Adrenal gland (tissue), 12 donors: ENCODE measurements around the gene EDN2. TPM values are rescaled to one million over a fixed set of nuclear protein-coding genes. Genes with fewer than 3 reads are reported as not detected.

Source experiments
- DNase-seq, 7 donors: peaks; one replicate each; pipeline ENCODE4 v3.0.0-alpha.2; 2019 to 2020
- H3K27ac ChIP-seq, 5 donors: fragments of 200-600 bp; sonication (generic) in 4 of 5; 1 replicate in 3 of 5; 2 replicates in 2 of 5; pipeline versions ENCODE4 v1.5.1 to v1.8.0; 2016 to 2020; ENCODE audit warnings: mild to moderate bottlenecking in 1 of 5
- H3K27me3 ChIP-seq: fragments of 200-600 bp; 2 replicates; pipeline ENCODE4 v1.8.0; 2021
- H3K36me3 ChIP-seq, 2 donors: fragments of 200-600 bp; replicated peaks in 1 of 2; 1 replicate in 1 of 2; 2 replicates in 1 of 2; pipeline versions ENCODE4 v1.5.1 to v1.8.0; 2018 to 2022
- H3K4me1 ChIP-seq, 2 donors: fragments of 200-600 bp; replicated peaks in 1 of 2; 1 replicate in 1 of 2; 2 replicates in 1 of 2; pipeline versions ENCODE4 v1.5.1 to v1.8.0; 2018 to 2021
- H3K4me3 ChIP-seq, 4 donors: fragments of 200-600 bp; sonication (generic) in 3 of 4; one replicate each; pipeline ENCODE4 v1.5.1; 2016 to 2018
- H3K9me3 ChIP-seq, 3 donors: fragments of 200-600 bp; sonication (generic) in 1 of 3; replicated peaks in 1 of 3; 1 replicate in 2 of 3; 2 replicates in 1 of 3; pipeline versions ENCODE4 v1.5.1 to v1.8.0; 2016 to 2021
- CTCF ChIP-seq, 6 experiments: fragments of 450-650 bp in 4 of 6; fragments of 200-600 bp in 2 of 6; sonication (generic) in 1 of 6; IDR thresholded peaks; 1 replicate in 5 of 6; 2 replicates in 1 of 6; pipeline versions ENCODE4 v1.5.1 to v1.8.0; 2016 to 2021; ENCODE audit warnings: antibody characterized with exemption in 6 of 6, mild to moderate bottlenecking in 2 of 6, moderate library complexity in 1 of 6
- POLR2A ChIP-seq, 2 donors: fragments of 450-650 bp; IDR thresholded peaks; one replicate each; pipeline ENCODE4 v1.6.1; 2017; ENCODE audit warnings: antibody characterized with exemption in 2 of 2, mild to moderate bottlenecking in 2 of 2, moderate library complexity in 1 of 2
- WGBS, 4 donors: extraction: QIAGEN DNeasy Blood & Tissue Kit in 2 of 4; methylation state at CpG; one replicate each; pipeline versions ENCODE4 v1.1.5 to v1.1.7; 2013 to 2017; 5-methylcytosine and 5-hydroxymethylcytosine counted together
- intact Hi-C, 2 donors: fragments of 100-400 bp; cut with DNase I; formaldehyde crosslinking; loops; one replicate each; pipeline versions ENCODE4 v1.14.1 to v1.15.0; 2022 to 2023
- polyA plus RNA-seq, 3 donors: library from polyadenylated mRNA; stranded (reverse); fragments of 200-250 nt in 2 of 3; fragments of 350-450 nt in 1 of 3; fragmentation: Illumina TruSeq in 1 of 3; extraction: RNeasy Lipid Tissue Mini Kit (QIAGEN cat#74804) in 1 of 3; gene quantifications; one replicate each; pipeline ENCODE4 v1.2.3, GENCODE V29; 2013 to 2014
- total RNA-seq, 9 donors: library from RNA; depleted of rRNA in 4 of 9; stranded (reverse); fragments of >200 nt in 4 of 9; fragments of 120-200 nt in 1 of 9; fragmentation: NEBNext Ultra II Directional in 1 of 9; extraction: Animal tissue kit (Norgen Biotek cat#: 25700) in 1 of 9; gene quantifications; one replicate each; pipeline versions ENCODE4 v1.1.0 to v1.2.4, GENCODE V29; 2013 to 2023
- donor health status: healthy with polysubstance abuse.
- donor health status: Bipolar disorder and iron deficiency.
- donor health status: DM: yes; HTN: yes; CAD: no.
- donor health status: DM: no; HTN: no; CAD: no.
- donor health status: DM: no; HTN: no; CAD: no.
- donor health status: DM: yes; HTN: yes; CAD: no.

Gene EDN2
- total and polyA plus RNA-seq, 12 donors: 0.07 to 0.39 TPM; not detected in 10

DNA sequence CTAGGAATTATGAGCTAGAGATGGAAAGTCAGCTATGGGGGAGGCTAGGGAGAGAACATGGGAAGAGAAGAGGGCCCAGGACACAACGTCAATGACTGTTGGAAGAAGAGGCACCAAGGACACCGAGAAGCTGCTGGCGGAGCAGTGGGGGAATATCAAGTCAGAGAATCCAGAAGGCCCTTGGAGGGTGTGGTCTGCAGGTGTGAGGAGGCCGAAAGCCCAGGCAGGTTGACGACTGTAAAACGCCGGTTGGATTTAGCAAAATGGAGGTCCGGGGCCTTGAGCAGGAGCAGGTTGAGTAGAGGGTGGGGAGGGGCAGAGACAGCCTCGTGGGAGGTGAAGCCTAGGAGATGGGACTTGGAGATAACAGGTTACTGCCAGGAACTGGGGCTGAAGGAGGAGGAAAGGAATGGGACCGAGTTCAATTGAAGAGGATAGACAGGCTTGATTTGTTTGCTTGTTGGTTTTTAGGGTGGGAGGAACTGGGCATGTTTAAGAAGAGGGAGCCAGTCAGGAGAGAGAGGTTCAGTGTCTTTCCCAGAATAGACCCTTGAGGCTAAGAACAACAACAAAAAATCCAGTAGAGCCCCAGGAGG, 35.1 kb downstream of the EDN2 start:
- TF ChIP-seq POLR2A (IDR thresholded peaks at IDR 0.05) (no peak), CTCF (IDR thresholded peaks at IDR 0.05) (no peak)
- no peaks in the 10 kb centered on the region for H3K27me3 ChIP-seq
- intact Hi-C loops: no loop called here
- no peak for DNase-seq
- peaks cover 0 to 4% (median 0%) of the 10 kb centered on the region in 3 donors for H3K9me3 ChIP-seq
- H3K36me3 ChIP-seq: no peaks in the 10 kb centered on the region
- 87 to 91% (median 89%) methylated on average over 10 of the region's 10 CpGs for WGBS, 4 donors
- H3K27ac ChIP-seq: no peak overlapping the region
- no peak overlapping the region for H3K4me3 ChIP-seq
- peaks cover 0 to 15% of the 10 kb centered on the region in 2 donors for H3K4me1 ChIP-seq

GRCh38 chr1:41448821-41449220, 35.7 kb downstream of the EDN2 start:
- H3K4me1 ChIP-seq: peaks cover 0 to 11% of the 10 kb centered on the region in 2 donors
- peaks cover 0 to 9% (median 0%) of the 10 kb centered on the region in 3 donors for H3K9me3 ChIP-seq
- intact Hi-C loops: no loop called here
- H3K27me3 ChIP-seq: no peaks in the 10 kb centered on the region
- 90 to 97% (median 92%) methylated on average over 4 of the region's 4 CpGs for WGBS, 4 donors
- no peak for DNase-seq
- TF ChIP-seq CTCF (IDR thresholded peaks at IDR 0.05) (no peak), POLR2A (IDR thresholded peaks at IDR 0.05) (no peak)
- H3K36me3 ChIP-seq: no peaks in the 10 kb centered on the region
- H3K4me3 ChIP-seq: no peak overlapping the region
- no peak overlapping the region for H3K27ac ChIP-seq

DNA sequence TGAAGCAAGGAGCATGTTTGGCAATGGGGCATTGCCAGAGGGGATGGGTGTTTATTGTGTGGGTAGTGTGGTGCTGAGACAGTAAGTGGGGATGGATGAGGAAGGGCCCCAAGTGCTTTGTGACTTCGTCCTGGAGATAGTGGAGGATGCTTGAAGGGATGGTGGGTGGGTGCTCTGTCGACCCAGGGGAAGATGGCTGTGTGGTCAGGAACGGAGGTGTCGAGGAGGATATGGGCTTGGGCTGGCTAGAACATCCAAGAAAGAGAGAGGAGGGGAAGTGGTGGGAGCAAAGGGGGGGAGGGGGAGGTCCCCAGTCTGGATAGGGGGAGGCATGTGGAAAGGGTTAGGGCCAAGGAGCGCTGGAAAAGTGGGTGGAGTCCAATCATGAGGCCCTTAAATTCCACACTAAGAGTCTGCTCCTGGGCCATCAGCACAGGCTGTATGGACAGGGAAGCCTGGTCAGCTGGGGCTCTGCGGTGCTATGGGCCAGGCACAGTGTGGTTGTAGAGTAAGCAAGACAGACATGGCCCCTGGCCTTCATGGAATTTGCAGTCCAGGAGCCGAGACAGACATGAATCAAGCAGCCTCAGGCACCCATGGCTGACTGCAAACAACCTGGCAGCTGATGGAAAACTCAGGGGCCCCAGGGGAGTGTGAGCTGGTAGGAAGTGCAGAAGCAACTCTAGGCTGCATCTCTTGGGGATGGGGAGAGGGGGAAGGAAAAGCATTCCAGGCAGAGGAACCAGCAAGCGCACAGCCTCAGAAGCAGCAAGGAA, 36.3 kb downstream of the EDN2 start:
- no peak for TF ChIP-seq POLR2A (IDR thresholded peaks at IDR 0.05)
- no peak for TF ChIP-seq CTCF (IDR thresholded peaks at IDR 0.05)
- Histone ChIP-seq H3K9me3 (peaks cover 0 to 9% (median 0%) of the 10 kb centered on the region in 3 donors), H3K4me1 (peaks cover 0 to 6% of the 10 kb centered on the region in 2 donors), H3K36me3 (no peaks in the 10 kb centered on the region), H3K27ac (no peak overlapping the region), H3K4me3 (no peak overlapping the region), H3K27me3 (no peaks in the 10 kb centered on the region)
- DNase-seq: no peak
- WGBS, 4 donors: 89 to 94% (median 91%) methylated on average over 7 to 8 of the region's 8 CpGs
- intact Hi-C loops: no loop called here

DNA sequence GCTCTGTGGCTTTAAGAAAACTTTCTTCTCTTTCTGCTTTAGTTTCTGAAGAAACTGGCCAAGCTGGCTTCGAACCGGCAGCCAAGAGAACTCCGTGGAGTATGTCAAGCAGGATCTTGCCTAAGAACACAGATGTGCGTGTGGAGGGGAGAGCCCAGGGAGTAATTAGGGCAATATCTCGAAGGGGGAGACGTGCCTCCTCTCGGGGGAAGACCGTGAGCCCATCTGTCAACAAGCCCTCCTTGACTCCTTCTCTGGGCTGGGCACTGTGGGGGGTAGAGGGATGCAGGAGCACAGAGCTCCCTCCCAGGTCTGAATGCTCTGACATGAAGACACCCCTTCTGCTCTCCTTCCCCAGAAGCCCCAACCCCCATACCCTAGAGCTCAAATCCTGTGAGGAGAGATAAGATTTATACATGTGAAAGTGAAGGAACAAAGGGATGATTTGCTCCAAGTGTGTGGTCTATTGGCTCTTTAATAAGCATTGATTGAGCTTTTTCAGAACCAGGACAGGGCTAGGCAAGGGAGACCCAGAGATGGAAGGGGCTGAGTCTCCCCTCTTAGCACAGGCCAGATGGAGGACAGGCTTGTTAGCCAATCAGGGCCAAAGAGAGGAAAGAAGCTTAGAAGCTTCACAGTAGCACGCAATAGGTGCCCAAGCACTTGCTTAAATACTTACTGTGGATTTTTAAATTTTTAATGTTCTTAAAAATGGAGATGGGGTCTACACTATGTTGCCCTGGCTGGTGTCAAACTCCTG, 37.5 kb downstream of the EDN2 start:
- WGBS, 4 donors: 75 to 85% (median 83%) methylated on average over 9 of the region's 9 CpGs
- no peaks in the 10 kb centered on the region for H3K36me3 ChIP-seq
- TF ChIP-seq CTCF (IDR thresholded peaks at IDR 0.05): no peak
- no peak for TF ChIP-seq POLR2A (IDR thresholded peaks at IDR 0.05)
- no peaks in the 10 kb centered on the region for H3K27me3 ChIP-seq
- intact Hi-C loops: no loop called here
- DNase-seq: no peak
- peaks cover 0 to 9% (median 0%) of the 10 kb centered on the region in 3 donors for H3K9me3 ChIP-seq
- H3K27ac ChIP-seq: no peak overlapping the region
- no peaks in the 10 kb centered on the region for H3K4me1 ChIP-seq
- H3K4me3 ChIP-seq: no peak overlapping the region
